HG03064 (cell line): ENCODE data around the gene QSOX1.
"Not testable (repeated sequence)": the region's sequence is repeated elsewhere in the genome, so short reads cannot be mapped to it uniquely, and the experiment has no call there.

Experiments
- ATAC-seq: cut with Tn5 transposase; IDR thresholded peaks from one replicate; pipeline ENCODE4 v1.9.1; 2021; ENCODE audit warnings: low read depth; ENCODE audit not compliant: unreplicated experiment

The QSOX1 gene

GRCh38 chr1:180186831-180187230 is 32.2 kb downstream of the QSOX1 start:
- no peak for ATAC-seq

- no peak for ATAC-seq
Measured at GRCh38 chr1:180187626-180188025, 33.0 kb downstream of the QSOX1 start.

GRCh38 chr1:180188091-180188506 is 33.4 kb downstream of the QSOX1 start:
- ATAC-seq: no peak

GRCh38 chr1:180188684-180189175 is 34.1 kb downstream of the QSOX1 start:
- ATAC-seq: no peak

- ATAC-seq: no peak
Measured at GRCh38 chr1:180190091-180190490, 35.4 kb downstream of the QSOX1 start.

- ATAC-seq: no peak
Measured at GRCh38 chr1:180192172-180192571, 37.5 kb downstream of the QSOX1 start.

GRCh38 chr1:180193141-180194047 is 38.7 kb downstream of the QSOX1 start:
- ATAC-seq: no peak

GRCh38 chr1:180194048-180194425 is 39.4 kb downstream of the QSOX1 start:
- ATAC-seq: no peak

GRCh38 chr1:180194546-180195207 is 40.0 kb downstream of the QSOX1 start:
- no peak for ATAC-seq

GRCh38 chr1:180195401-180195800 is 40.7 kb downstream of the QSOX1 start:
- no peak for ATAC-seq

- ATAC-seq: no peak
Measured at GRCh38 chr1:180195916-180196315, 41.2 kb downstream of the QSOX1 start.

GRCh38 chr1:180196436-180197003 is 41.9 kb downstream of the QSOX1 start:
- ATAC-seq: no peak

- no peak for ATAC-seq
Measured at GRCh38 chr1:180197231-180197630, 42.6 kb downstream of the QSOX1 start.

GRCh38 chr1:180198196-180198595 is 43.5 kb downstream of the QSOX1 start:
- ATAC-seq: no peak

- no peak for ATAC-seq
Measured at GRCh38 chr1:180198611-180199010, 43.9 kb downstream of the QSOX1 start.

GRCh38 chr1:180199018-180199417 is 44.3 kb downstream of the QSOX1 start:
- no peak for ATAC-seq

GRCh38 chr1:180201451-180202200 is 47.0 kb downstream of the QSOX1 start:
- no peak for ATAC-seq

GRCh38 chr1:180202588-180202987 is 47.9 kb downstream of the QSOX1 start:
- ATAC-seq: not testable (repeated sequence)

GRCh38 chr1:180204231-180204630 is 49.6 kb downstream of the QSOX1 start:
- no peak for ATAC-seq

- ATAC-seq: no peak
Measured at GRCh38 chr1:180206581-180206980, 51.9 kb downstream of the QSOX1 start.

GRCh38 chr1:180208264-180208663 is 53.6 kb downstream of the QSOX1 start:
- ATAC-seq: no peak
